OCI-M2 (cell line): ENCODE data around the gene TTC28.
"Not testable (repeated sequence)": the region's sequence is repeated elsewhere in the genome, so short reads cannot be mapped to it uniquely, and the experiment has no call there.

ENCODE experiments used
- DNase-seq: peaks from one replicate; lab custom pipeline; 2025; ENCODE audit not compliant: unreplicated experiment; lab: John Stamatoyannopoulos, UW

TTC28 gene

GRCh38 chr22:28497188-28497587 lies 182.5 kb downstream of the TTC28 start:
- no peak for DNase-seq

GRCh38 chr22:28491289-28491688 lies 188.4 kb downstream of the TTC28 start:
- DNase-seq, result not testable (repeated sequence)

- no peak for DNase-seq
Observed at GRCh38 chr22:28488825-28489224, 190.8 kb downstream of the TTC28 start.

- no peak for DNase-seq
Observed at GRCh38 chr22:28484662-28485061, 195.0 kb downstream of the TTC28 start.

GRCh38 chr22:28481725-28482124 lies 197.9 kb downstream of the TTC28 start:
- no peak for DNase-seq

GRCh38 chr22:28480000-28480715 lies 199.5 kb downstream of the TTC28 start:
- no peak for DNase-seq

- no peak for DNase-seq
Observed at GRCh38 chr22:28478564-28478963, 201.1 kb downstream of the TTC28 start.

- no peak for DNase-seq
Observed at GRCh38 chr22:28477556-28477955, 202.1 kb downstream of the TTC28 start.

GRCh38 chr22:28474330-28474729 lies 205.3 kb downstream of the TTC28 start:
- no peak for DNase-seq

- DNase-seq, result no peak
Observed at GRCh38 chr22:28473258-28473657, 206.4 kb downstream of the TTC28 start.

GRCh38 chr22:28467055-28467454 lies 212.6 kb downstream of the TTC28 start:
- DNase-seq, result not testable (repeated sequence)

GRCh38 chr22:28466399-28466798 lies 213.2 kb downstream of the TTC28 start:
- no peak for DNase-seq

GRCh38 chr22:28465841-28466240 lies 213.8 kb downstream of the TTC28 start:
- DNase-seq, result no peak

- DNase-seq, result no peak
Observed at GRCh38 chr22:28464127-28464526, 215.5 kb downstream of the TTC28 start.

GRCh38 chr22:28463408-28463807 lies 216.2 kb downstream of the TTC28 start:
- DNase-seq, result not testable (repeated sequence)

GRCh38 chr22:28462901-28463300 lies 216.7 kb downstream of the TTC28 start:
- DNase-seq, result no peak

GRCh38 chr22:28462041-28462440 lies 217.6 kb downstream of the TTC28 start:
- DNase-seq, result no peak

- DNase-seq, result no peak
Observed at GRCh38 chr22:28454431-28455064, 225.1 kb downstream of the TTC28 start.

GRCh38 chr22:28450109-28450508 lies 229.5 kb downstream of the TTC28 start:
- no peak for DNase-seq

GRCh38 chr22:28449041-28449440 lies 230.6 kb downstream of the TTC28 start:
- no peak for DNase-seq

- DNase-seq, result no peak
Observed at GRCh38 chr22:28448625-28449024, 231.0 kb downstream of the TTC28 start.

- no peak for DNase-seq
Observed at GRCh38 chr22:28444659-28445058, 235.0 kb downstream of the TTC28 start.

GRCh38 chr22:28443526-28443876 lies 236.1 kb downstream of the TTC28 start:
- no peak for DNase-seq
